GM19328 (cell line): ENCODE measurements around the gene PIGO.

ENCODE experiments used
- ATAC-seq: cut with Tn5 transposase; IDR thresholded peaks from one replicate; pipeline ENCODE4 v1.9.1; 2021; ENCODE audit warnings: mild to moderate bottlenecking, moderate library complexity; ENCODE audit not compliant: unreplicated experiment

PIGO gene

DNA sequence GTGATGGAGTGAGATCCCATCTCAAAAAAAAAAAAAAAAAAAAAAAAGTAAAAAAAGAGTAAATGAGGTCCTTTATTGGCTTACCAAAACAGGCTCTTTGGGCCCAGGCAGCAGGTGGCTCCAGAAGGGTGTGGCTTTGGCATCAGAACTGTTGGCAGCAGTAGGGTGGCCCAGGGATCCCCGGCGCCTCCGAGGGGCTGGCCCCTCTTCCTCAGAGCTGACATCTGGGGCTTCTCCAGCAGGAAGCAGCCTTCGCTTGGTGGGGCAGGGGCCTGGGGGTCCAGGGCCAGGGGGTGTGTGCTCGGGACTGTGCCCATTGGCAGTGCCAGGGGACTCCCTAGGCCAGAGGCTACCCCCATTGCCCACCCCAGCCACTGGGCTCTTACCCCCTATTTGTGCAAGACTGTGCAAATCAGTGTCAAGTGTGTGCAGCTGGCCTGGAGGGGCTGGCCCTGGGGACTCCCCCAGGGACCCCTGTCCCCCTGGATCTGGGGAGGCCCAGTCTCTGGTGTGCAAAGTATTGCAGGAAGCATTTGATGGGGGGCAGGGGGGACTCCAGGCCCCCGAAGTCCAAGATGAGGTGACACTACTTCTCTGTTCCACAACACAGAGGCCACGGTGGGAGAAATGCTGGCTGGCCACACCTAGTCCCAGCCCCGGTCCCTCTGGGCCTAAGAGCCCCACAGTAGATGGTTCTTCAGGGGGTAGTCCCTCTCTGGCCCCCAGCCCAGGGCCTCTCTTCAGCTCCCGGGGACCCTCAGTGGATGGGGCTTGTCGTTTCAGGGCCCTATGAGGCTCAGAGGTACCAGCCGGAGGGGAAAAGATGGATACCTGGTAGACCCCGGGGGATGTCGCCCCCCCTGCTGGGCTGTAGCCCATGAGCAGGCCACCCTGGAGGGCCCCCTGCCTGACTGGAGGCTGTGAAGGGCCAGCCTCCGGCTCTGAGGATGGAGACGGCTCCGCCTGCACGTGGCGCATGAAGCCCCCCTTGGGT, 11.2 kb upstream of the PIGO start:
- no peak for ATAC-seq

DNA sequence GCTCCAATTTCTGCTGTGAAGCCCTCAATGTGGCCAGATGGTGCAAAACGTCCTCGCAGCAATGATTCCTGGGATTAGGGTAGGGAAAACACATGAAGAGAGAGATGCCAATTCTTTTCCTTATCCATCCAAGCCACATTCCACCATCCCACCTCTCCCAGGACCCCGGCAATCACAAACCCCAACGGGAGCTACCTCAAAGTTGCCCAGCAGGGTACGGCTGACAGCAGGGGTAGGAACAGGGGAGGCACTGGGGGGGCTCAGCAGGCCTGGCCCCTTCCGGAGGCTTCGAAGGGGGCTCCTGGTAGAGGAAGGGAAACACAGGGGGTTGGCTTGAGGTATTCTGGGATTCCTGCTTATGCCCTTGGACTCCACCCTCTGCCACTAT, 9.9 kb upstream of the PIGO start:
- ATAC-seq: no peak

DNA sequence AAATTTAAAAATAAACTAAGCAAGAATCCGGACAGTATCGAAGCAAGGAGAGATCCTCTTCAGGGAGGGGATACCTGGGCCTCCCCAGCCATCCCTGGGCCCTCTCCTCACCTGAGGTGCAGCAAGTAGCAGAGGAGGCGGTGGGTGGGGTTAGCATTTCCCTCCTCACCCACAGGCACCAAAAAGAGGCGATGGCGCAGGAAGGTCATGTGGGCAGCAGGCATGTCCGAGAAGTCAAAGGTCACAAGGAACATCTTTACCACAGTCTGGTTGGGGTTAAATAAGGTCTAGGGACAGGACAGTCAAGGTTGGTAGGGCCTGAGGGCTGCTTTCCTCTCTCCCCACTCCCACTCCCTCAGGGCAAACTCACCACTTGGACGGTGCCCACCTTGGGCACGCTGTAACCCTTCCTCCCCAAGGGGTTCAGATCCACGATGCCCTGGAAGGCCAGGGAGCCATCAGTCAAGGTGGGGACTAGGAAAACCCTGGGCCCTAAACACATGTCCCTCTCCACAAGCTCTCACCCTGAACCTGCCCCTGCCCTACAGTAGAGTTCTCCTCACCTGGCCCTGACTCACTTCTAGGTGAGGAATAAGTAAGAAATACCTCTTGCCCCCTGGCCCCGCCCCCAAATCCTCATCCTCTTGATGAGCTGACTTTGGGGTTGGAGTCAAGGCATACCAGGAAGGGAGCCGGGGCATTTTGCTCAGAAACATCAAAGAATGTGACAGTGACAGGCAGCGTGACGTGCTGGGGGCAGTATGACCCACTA, 9.4 kb upstream of the PIGO start:
- no peak for ATAC-seq

DNA sequence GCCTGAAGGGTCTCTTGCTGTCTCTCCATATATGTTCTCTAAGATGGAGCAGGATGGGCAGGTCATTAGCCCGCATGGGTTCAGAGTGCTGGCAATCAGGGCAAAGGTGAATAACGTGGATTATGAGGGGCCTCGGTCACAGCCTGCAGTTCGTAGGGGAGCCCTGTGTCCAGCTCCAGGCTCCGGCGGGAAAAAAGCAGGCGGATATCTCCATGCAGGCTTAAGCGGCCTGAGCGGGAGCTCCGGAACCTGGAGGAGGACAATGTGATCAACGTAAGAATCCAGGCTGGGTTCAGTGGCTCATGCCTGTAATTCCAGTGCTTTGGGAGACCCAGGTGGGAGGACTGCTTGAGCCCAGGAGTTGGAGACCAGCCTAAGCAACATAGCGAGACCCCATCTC, 8.7 kb upstream of the PIGO start:
- no peak for ATAC-seq

DNA sequence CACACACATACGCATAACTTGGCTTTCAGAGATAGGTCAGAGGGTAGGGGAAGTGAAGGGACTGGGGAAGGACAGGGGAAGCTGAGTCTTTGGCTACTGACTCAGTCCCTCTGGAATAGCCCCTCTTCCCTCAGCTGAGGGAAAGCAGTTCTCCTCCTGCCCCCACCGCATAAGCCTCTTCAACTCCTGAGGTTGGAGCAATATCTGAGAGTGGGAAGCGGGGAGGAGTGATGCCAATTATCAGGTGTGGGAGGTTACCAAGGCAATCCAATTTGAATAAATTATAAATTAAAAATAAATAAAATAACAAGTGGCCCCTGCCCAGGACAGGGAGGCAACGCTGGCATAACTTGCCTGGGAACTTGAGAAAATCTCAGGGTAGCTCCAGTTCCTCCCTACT, 8.2 kb upstream of the PIGO start:
- ATAC-seq: no peak

DNA sequence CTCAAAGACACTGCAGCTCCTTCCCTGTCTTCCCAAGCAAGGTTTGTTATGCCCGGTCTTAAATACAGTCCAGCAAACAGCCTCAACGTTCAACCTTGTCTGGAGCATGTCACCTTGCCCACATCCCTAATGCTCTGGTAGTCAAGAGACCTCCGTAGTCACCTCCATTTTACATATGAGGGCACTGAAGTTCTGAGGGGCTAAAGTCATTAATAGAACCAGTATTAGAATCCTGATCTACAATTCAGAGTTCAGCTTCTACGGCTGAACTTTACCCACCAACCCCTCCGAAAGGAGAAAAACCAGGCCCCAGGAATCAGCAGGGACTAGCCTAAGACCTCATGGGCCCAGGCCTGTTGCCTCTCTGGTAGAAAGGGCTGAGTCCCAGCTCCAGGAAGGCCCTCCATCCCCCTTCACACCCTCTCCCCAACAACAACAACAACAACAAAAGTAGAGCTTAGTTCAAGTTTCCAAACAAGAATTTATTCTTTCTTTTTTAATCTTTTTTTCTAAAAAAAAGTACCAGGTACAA, 7.3 kb upstream of the PIGO start:
- ATAC-seq: no peak

DNA sequence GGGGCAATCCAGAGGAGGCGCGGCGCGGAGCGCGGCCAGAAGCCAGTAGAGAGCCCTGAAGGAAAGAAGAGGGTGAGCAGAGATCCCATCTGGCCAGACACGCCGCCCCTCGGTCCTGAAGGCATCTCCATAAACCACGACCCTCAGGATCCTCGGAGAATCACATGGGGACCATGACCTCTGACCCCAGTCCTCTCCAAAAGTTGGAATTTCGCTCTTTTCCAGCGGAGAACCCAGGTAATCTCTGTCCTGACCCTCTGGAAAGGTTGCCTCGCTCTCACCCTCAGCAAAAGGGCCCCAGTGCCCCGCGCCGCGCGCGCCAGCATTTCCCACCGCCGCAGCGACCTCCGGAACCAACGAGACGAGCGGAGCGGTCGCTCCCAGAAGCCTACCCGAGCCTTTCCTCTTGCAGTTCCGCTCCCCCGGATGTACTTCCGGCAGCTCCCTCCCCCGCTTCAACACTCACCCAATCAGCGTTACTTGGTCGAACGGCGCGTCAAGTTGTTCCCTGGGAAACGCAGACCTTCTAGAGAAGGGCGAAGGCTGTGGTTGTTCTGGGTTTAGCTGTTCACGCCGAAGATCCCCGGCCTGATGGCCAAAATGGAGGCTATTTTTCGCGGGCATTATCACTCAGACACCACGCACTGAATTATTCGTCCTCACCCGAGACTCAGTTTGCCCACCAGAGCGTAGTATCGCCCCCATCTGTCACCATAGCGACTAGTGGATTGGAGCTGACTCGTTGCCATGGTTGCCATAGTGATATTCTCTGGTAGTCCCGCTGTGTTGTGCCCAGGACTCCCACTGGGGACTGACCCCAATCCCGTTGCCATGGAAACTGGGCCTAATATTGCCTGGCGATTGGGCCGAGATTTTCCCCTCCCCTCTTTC, 6.6 kb upstream of the PIGO start, which contains the start of gene STOML2:
Gene STOML2, minus strand, starts transcription at position 363 of the 891 bp plus-strand sequence. Its CDS starts 37 bp downstream, at position 326.
- peak; percentile 96 for ATAC-seq

DNA sequence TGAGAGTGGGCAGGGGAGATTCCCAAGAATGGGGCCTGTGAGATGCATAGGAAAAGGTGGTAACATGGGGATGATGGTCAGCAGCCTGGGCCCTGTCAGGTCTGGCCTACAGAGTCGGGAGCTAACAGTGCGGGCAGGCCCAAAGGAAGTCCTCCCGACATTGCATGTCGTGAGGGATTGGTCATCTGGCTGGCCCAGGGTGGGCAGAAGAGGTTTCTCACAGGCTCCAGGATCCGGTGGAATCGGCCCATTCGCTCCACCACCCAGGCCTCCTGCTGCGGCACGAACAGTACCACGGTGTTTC, 6.0 kb upstream of the PIGO start:
- ATAC-seq: no peak

DNA sequence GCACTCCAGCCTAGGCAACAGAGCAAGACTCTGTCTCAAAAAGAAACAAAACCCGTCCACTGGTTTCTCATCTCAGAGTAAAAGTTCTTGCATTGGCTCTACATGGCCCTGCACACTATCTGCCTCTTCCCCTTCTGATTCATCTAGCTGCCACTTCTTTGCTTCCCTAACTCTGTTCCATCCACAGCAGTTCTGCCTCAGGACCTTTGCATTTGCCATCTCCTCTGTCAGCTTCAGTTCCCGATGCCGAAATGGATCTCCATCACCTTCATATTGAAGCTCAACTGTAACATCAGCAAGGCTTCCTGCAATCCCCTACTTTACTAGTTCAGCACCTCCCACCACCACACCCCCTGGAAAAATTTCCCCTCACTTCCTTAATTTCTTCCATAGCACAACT, 1.2 kb upstream of the PIGO start:
- ATAC-seq: no peak

DNA sequence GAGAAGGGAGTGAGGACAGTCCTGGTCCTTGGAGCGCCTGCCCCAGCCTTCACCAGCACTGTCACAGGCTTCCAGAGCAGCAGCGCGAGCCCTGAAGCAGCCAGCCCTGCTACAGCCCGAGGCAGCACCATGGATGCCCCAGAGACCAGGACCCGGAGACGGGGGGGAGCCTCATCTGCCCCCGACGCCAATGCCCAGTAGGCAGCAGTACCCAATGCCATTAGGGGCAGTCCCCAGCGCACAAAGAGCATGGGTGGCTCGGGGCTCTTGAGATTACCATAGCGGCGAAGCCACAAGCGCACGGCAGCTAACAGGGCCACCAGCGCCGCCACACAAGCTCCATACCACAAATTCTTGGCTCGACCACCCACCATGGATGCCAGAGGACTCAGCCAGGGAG, 4.9 kb downstream of the PIGO start:
- no peak for ATAC-seq

DNA sequence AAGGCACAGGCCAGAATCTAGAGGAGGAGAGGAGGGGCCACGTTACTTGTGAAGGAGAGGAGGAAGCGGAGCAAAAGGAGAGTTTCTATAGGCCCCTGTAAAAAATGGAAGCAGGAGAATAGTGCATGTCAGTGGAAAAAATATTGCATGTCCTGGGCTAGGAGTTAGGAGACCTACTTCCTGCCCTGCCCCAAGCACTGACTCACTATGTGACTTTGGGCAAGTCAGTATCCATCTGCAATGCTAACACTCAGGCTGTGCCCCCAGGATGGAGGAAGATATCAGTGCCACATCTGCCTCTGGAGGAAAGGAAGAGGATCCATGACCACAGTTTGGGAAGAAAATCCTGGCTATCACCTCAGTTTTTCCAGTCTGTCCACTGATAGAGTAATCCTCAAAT, 7.0 kb downstream of the PIGO start:
- no peak for ATAC-seq

DNA sequence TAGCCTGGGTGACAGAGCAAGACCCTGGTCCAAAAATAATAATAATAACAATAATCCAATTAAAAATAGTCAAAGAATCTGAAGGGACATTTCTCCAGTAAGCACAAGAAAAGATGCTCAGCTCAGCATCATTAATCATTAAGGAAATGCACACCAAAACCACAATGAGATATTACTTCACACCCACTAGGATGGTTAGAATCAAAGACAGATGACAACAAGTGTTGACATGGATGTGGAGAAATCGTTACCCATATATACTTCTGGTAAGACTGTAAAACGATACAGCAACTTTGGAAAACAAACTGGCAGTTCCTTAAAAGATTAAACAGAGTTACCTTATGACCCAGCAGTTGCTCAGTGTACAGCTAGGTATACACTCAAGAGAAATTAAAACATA, 11.3 kb downstream of the PIGO start:
- no peak for ATAC-seq

DNA sequence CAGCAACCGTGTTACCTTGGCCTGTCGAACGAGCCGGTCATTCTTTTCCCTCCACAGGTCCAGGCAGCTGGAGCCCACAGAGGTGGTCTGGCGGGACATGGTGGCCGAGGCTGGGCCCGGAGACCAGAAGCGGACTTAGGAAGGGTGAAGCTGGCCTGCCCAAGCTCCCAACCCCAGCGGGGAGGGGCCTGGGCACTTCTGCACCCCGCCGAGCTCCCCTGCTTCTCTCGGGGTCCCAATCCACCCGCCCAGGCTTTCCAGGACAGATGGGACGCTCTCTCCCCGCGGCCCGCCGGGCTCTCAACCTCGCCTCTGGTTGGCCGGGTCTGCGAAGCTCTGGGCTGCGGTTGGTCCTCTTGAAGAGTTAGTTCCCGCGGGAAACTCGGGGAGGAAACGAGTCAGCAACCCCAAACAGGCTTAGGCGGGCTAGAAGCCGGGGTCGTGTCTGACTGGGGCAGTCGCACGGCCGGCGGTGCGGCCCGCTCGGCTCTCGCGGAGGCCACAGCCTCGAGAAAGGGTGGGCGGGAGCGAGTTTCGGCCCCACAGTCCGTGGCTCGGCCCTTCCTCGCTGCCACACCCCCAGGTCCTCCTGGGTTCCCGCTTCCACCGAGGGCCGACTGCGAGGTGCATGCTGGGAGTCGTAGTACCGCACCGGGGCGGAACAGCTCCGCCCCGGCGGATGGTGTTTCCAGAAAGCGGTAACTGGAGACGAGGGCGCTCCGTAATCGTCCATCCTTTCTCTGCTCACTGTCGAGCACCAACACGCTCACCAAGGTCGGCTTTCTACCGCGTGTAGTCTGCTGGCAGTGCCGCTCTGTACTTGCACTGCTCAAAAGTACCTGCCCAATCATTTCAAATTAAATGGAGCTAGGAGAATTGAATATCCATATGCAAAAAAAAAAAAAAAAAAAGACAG, 16.7 kb downstream of the PIGO start, which contains the start of gene FANCG:
Gene FANCG, minus strand, starts transcription at position 517 of the 916 bp plus-strand sequence. Its CDS starts 418 bp downstream, at position 99.
- peak; percentile 87 for ATAC-seq

DNA sequence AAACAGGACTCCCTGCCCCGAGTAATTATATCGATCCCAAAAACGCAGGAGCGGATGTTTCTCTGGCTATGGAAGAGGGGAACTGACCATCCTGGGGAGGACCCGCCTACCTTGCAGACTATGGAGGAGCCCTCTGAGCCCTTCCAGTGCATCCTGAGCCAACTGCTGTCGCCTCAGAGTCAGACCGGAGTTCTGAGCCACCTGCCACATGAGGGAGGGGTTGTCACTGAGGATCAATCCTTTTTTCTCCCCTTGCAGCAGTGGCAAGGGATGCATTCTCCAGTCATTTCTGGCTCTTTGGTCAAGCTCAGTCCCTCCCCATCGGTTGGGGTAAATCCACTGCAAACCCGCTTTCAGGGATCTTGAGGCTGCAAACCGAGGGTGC, 17.4 kb downstream of the PIGO start:
- ATAC-seq: no peak

DNA sequence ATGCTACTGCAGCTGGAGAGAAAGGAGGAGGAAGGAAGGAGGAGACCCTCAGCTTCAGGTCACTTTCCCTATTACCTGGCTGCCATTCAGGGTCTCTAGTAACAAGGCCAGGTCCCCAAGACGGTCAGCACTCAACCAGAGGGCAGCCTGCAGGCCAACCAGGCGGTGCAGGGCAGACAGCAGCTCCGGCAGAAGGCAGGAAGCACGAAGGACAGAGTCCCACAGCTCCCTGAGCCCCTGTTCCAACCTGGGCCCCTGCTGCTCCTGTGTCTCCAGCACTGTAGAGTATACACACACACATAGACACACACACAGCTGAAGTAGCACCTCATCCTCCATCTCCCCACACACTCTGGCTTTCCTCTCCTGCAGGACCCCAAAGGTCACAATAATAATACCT, 18.3 kb downstream of the PIGO start:
- no peak for ATAC-seq

DNA sequence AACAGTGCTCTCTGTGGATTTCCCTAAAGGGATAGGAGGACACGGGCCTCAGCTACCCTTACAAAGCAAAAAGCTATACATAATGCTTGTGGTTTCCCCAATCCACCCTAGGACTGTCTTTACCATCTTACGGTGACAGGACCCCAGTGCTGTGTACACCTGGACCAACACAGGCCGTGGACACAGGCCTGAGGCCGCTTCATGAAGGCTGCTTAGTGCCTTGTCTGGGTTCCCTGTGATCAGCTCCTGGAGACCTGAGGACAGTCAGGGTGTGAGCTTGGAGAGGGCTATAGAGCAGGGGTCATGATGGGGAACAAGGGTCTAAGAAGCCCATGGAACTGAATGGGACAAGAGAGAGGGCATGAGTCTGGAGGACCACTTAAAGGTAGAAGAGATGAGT, 19.5 kb downstream of the PIGO start:
- ATAC-seq: no peak

DNA sequence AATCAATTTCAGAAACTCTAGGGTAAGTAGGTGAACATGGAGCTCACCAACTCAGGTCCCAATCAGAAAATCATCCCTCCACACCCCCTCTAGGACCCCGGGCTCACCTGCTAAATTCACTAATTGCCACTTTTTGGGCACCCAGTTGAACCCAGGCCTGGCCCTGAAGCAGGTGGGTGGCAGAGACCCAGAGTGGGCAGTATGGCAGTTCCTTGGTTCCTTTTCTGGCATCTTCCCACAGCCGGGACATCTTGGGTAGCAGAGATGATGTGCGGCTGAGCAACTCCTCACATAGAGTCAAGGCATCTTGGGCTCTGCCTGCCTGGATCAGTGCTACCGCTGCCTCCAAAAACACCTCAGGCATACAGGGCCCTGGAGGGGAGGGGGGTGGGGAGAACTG, 21.0 kb downstream of the PIGO start:
- no peak for ATAC-seq

DNA sequence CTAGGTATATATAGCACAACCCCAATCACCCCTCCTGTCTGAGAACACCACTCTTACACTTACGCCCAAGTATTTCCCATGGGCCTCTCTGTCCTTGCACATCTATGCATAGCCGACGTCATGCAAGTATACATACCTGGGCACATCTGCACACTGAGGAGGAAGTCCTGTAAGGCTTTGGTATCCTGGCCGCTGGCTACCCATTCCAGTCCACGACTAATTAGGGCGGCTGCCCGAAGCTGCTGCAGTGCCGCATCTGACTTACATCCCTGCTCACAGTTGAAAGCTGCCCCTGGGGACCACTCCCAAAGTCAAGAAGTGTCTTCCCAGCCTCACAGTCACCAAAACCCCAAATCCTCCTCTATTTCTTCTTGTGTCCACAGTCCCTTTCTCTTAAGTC, 21.6 kb downstream of the PIGO start:
- no peak for ATAC-seq

DNA sequence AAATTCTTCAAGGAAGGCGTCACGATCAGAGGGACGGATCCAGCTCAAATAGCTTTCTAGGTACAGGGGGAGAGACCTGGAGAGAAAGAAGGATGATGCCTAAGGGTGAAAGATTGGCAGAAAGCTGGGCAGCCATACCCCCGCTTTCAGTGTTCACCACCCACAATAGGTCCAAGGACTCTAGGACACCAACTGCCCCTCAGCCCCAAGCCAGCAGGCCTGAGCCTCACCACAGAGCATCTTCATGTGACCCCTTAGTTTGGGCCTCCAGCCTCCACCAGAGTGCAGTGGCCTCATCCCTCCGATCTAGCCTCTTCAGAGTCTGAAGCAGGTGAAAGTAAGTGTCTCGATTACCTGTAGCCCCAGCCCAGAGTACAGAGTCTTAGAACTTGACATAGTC, 22.2 kb downstream of the PIGO start:
- no peak for ATAC-seq

DNA sequence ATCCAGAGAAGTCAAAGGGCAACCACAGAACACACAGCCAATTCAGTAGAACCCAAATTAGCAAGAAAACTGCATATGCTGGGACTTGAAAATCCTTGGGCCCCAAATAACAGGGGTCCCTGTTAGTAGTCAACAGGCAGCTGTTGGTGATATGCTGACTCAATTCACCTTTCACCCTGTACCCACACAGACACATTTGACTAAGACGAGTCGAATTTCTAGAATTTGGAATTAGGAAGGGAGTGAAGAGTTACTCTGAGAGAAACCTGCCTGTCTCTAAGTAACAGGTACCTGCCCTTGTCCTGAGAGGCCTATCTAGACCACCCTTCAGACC, 23.1 kb downstream of the PIGO start:
- ATAC-seq: no peak
